HFFc6 (cell line): ENCODE results near the gene PIK3C2A. TPM values are rescaled to one million over a fixed set of nuclear protein-coding genes. Genes with fewer than 3 reads are reported as not detected.

Experiments
- DNase-seq: peaks from one replicate; pipeline ENCODE4 v3.0.0-alpha.2; 2018
- H3K27ac Mint-ChIP-seq: 2 replicates; pipeline ENCODE4 v1.8.0; 2020; ENCODE audit warnings: mild to moderate bottlenecking, mixed read lengths
- H3K27me3 Mint-ChIP-seq: 2 replicates; pipeline ENCODE4 v1.8.0; 2021; ENCODE audit warnings: mild to moderate bottlenecking, moderate library complexity, mixed read lengths; ENCODE audit not compliant: insufficient read depth
- H3K36me3 Mint-ChIP-seq: 2 replicates; pipeline ENCODE4 v1.8.0; 2021; ENCODE audit warnings: low read depth, mixed read lengths
- H3K4me1 Mint-ChIP-seq: 2 replicates; pipeline ENCODE4 v1.8.0; 2020; ENCODE audit warnings: low read depth, mixed read lengths
- H3K4me3 Mint-ChIP-seq: 2 replicates; pipeline ENCODE4 v1.8.0; 2020; ENCODE audit warnings: mild to moderate bottlenecking, moderate library complexity, mixed read lengths
- H3K9me3 Mint-ChIP-seq: 2 replicates; pipeline ENCODE4 v1.8.0; 2020; ENCODE audit warnings: mild to moderate bottlenecking, mixed read lengths
- total RNA-seq, 6 experiments: library from RNA; stranded (reverse); fragmentation: NEBNext Ultra II Directional; extraction: Animal tissue kit (Norgen Biotek cat#: 25700); gene quantifications; 2 replicates in 1 of 6; 3 replicates in 5 of 6; pipeline ENCODE4 v1.2.3, GENCODE V29; 2021
- TF ChIP-seq, protein P1 (sequence below): fragments of 200-600 bp; sonication (generic); IDR thresholded peaks from 2 replicates; pipeline ENCODE4 v1.5.0; 2021; ENCODE audit warnings: antibody characterized with exemption, mild to moderate bottlenecking

Gene PIK3C2A
- total RNA-seq, 6 experiments from 2014 or later: 52.7 to 60.7 (median 57.6) TPM

DNA sequence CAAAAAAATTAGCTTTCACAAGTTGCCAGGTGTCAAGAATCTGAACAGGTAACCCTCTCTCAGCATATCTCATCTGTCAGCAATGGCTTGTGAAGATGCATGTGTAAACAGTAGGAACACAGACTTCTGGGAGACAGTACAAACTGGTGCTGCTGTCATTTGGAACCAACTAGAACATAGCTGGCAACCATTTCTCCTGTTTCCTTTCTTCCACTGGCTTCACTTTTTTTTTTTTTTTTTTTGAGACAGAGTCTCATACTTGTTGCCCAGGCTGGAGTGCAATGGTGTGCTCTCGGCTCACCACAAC, 2.1 kb upstream of the PIK3C2A start:
- DNase-seq: no peak
- H3K4me3 Mint-ChIP-seq: peak overlapping the region; percentile 99
- TF ChIP-seq, protein P1, sequence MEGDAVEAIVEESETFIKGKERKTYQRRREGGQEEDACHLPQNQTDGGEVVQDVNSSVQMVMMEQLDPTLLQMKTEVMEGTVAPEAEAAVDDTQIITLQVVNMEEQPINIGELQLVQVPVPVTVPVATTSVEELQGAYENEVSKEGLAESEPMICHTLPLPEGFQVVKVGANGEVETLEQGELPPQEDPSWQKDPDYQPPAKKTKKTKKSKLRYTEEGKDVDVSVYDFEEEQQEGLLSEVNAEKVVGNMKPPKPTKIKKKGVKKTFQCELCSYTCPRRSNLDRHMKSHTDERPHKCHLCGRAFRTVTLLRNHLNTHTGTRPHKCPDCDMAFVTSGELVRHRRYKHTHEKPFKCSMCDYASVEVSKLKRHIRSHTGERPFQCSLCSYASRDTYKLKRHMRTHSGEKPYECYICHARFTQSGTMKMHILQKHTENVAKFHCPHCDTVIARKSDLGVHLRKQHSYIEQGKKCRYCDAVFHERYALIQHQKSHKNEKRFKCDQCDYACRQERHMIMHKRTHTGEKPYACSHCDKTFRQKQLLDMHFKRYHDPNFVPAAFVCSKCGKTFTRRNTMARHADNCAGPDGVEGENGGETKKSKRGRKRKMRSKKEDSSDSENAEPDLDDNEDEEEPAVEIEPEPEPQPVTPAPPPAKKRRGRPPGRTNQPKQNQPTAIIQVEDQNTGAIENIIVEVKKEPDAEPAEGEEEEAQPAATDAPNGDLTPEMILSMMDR: no peak
- H3K36me3 Mint-ChIP-seq: no peaks in the 10 kb centered on the region
- H3K4me1 Mint-ChIP-seq: peaks cover 41% of the 10 kb centered on the region
- H3K27me3 Mint-ChIP-seq: no peaks in the 10 kb centered on the region; the same call in 1 of the 2 replicates
- H3K27ac Mint-ChIP-seq: peak overlapping the region; percentile 93
- peaks cover 4% of the 10 kb centered on the region for H3K9me3 Mint-ChIP-seq

DNA sequence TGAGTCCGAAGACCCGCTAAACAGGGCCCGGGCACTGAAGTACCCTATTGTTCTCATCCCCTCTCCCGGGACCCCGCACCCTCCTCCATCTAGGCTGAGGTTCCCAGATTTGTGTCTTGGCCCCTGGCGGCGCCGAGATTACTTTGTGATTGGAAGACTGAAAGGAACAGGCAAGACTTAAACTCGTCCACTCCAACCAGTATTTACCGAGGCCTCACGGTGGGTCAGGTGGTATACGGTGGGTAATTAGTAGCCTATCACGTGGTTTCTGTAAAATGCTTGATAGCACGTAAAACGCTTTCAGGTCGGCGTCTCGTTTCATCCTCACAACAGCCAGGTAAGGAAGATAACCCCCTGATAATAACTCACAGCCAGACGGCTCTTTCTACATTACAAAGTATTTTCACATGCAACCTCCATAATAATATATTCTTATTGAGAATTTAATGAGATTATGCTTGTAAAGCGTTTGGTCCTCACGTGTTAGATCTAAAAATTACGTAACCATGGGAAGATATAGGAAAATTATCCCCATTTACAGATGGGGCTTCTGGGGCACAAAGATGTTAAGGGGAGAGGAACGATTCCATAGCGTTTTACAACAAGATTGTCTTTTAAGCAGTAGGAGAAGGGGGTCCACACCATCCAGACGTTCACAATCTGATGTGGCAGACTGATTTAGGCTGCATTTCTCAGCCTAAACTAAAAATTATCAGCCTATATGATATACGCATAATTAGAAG, 642 bp upstream of the PIK3C2A start:
- Mint-ChIP-seq H3K4me1 (peaks cover 46% of the 10 kb centered on the region), H3K27me3 (no peaks in the 10 kb centered on the region; the same call in 1 of the 2 replicates), H3K36me3 (peaks cover 2% of the 10 kb centered on the region; the same call in 1 of the 2 replicates), H3K27ac (peak overlapping the region; percentile 93), H3K9me3 (no peaks in the 10 kb centered on the region), H3K4me3 (peak overlapping the region; percentile 99)
- DNase-seq: peak; percentile 64
- TF ChIP-seq, protein P1: no peak

DNA sequence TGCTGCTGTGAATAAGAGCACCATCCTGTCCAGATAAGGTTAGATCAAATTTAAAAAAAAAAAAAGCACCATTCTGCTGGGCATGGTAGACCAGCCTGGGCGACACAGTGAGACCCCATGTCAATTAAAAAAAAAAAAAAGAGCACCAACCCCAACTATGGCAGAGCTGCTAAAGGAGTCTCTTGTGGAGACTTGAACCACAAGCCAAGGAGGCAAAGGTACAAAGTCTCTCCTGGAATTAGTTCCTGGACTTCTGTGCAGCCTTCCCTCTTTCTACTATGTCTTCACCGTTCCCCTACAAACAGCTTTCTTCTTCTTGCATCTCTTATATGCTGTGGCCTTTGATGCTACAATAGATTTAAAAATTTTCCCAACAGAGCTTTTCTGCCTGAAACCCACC, 1.3 kb downstream of the PIK3C2A start:
- TF ChIP-seq, protein P1: no peak
- H3K27ac Mint-ChIP-seq: peak overlapping the region; percentile 93
- DNase-seq: no peak
- H3K36me3 Mint-ChIP-seq: peaks cover 4% of the 10 kb centered on the region; the same call in 1 of the 2 replicates
- H3K9me3 Mint-ChIP-seq: no peaks in the 10 kb centered on the region
- peaks cover 46% of the 10 kb centered on the region for H3K4me1 Mint-ChIP-seq
- no peaks in the 10 kb centered on the region; the same call in 1 of the 2 replicates for H3K27me3 Mint-ChIP-seq
- H3K4me3 Mint-ChIP-seq: peak overlapping the region; percentile 99

DNA sequence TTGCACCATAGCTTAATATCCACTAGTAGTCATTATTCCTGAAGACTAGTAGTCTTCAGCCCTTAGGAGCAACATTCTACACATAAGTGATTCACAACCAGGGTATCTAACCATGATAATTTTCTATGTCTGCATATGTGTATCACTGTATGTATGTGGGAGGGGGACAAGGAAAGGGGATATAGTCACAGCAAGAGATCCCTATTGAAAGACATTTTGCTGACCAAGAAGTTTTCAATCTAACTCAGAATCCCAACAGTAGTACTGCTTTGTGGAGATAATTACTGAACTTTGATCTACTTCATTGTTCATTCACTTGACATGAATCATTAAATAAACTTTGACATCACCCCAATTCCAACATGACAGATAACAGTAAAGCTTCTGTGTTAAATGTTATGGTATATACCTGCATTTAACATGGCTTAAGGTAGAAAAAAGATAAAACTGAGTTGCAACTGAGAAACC, 10.3 kb downstream of the PIK3C2A start:
- peak; percentile 28 for DNase-seq
- H3K36me3 Mint-ChIP-seq: no peaks in the 10 kb centered on the region; the same call in 1 of the 2 replicates
- TF ChIP-seq, protein P1: peak; percentile 36
- H3K27ac Mint-ChIP-seq: peak overlapping the region; percentile 42
- no peaks in the 10 kb centered on the region for H3K9me3 Mint-ChIP-seq
- 0 out of 2 replicates have a peak overlapping the region, but pooled peaks have one; percentile 6 for H3K4me3 Mint-ChIP-seq
- no peaks in the 10 kb centered on the region; the same call in none of the 2 replicates for H3K27me3 Mint-ChIP-seq
- H3K4me1 Mint-ChIP-seq: peaks cover 23% of the 10 kb centered on the region

DNA sequence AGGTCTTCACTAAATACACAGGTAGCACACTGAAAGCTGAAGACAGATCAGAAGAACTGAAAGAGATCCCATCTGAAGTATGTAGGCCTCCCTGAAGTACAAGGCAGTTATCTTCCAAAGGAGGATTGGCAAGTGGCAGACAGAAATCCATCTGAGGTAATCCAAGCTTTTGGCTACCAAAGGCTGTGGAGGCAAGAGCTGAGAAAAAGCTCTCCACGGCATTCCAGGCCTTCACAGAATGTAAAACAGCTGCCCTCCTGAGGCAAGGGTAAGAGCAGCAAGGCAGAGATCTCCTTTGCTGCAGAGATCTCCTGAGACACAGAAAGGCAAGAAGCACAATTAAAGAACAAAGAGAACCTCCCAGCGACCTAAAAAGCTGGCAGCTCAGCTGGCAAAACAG, 19.1 kb downstream of the PIK3C2A start:
- 0 out of 2 replicates have a peak, but pooled peaks cover 7% of the 10 kb centered on the region for H3K4me1 Mint-ChIP-seq
- TF ChIP-seq, protein P1: no peak
- no peak overlapping the region for H3K4me3 Mint-ChIP-seq
- H3K9me3 Mint-ChIP-seq: no peaks in the 10 kb centered on the region
- DNase-seq: no peak
- no peaks in the 10 kb centered on the region for H3K27me3 Mint-ChIP-seq
- peaks cover 6% of the 10 kb centered on the region; the same call in 1 of the 2 replicates for H3K36me3 Mint-ChIP-seq
- no peak overlapping the region for H3K27ac Mint-ChIP-seq
